Endodermal cell (in vitro differentiated cells): ENCODE data around the gene SPACA7. TPM values are rescaled to one million over a fixed set of nuclear protein-coding genes. Genes with fewer than 3 reads are reported as not detected.

ENCODE experiments used
- DNase-seq: peaks from one replicate; pipeline ENCODE4 v3.0.0-alpha.2; 2017
- H3K27ac ChIP-seq: 2 replicates; pipeline ENCODE4 v1.5.1; 2013; ENCODE audit warnings: mild to moderate bottlenecking, low read depth, low read length, moderate library complexity
- H3K27me3 ChIP-seq: 2 replicates; pipeline ENCODE4 v1.6.1; 2013; ENCODE audit warnings: mild to moderate bottlenecking, low read length, moderate library complexity; ENCODE audit not compliant: insufficient read depth, control insufficient read depth, poor library complexity, severe bottlenecking
- H3K36me3 ChIP-seq: 2 replicates; pipeline ENCODE4 v1.7.0; 2013; ENCODE audit warnings: mild to moderate bottlenecking, low read length, moderate library complexity; ENCODE audit not compliant: control insufficient read depth, insufficient read depth
- H3K4me1 ChIP-seq: one replicate; pipeline ENCODE4 v1.7.0; 2013; ENCODE audit warnings: low read length; ENCODE audit not compliant: control insufficient read depth, insufficient read depth
- H3K4me3 ChIP-seq: 2 replicates; pipeline ENCODE4 v1.5.1; 2013; ENCODE audit warnings: mild to moderate bottlenecking, low read length, moderate library complexity
- H3K9ac ChIP-seq: 2 replicates; pipeline ENCODE4 v1.6.1; 2013; ENCODE audit warnings: mild to moderate bottlenecking, low read length, moderate library complexity; ENCODE audit not compliant: poor library complexity, severe bottlenecking; ENCODE audit errors: extremely low read depth
- H3K9me3 ChIP-seq: 2 replicates; pipeline ENCODE4 v1.6.1; 2013; ENCODE audit warnings: mild to moderate bottlenecking, low read length, moderate library complexity; ENCODE audit not compliant: control insufficient read depth
- H3K27ac Mint-ChIP-seq: 2 replicates; pipeline ENCODE4 v1.8.0; 2020; ENCODE audit warnings: mixed read lengths
- H3K27me3 Mint-ChIP-seq: 2 replicates; pipeline ENCODE4 v1.8.0; 2021; ENCODE audit warnings: mild to moderate bottlenecking, mixed read lengths; ENCODE audit not compliant: insufficient read depth
- H3K36me3 Mint-ChIP-seq: 2 replicates; pipeline ENCODE4 v1.8.0; 2020; ENCODE audit warnings: low read depth, mixed read lengths
- H3K4me1 Mint-ChIP-seq: 2 replicates; pipeline ENCODE4 v1.8.0; 2020; ENCODE audit warnings: mixed read lengths
- H3K4me3 Mint-ChIP-seq: 2 replicates; pipeline ENCODE4 v1.8.0; 2020; ENCODE audit warnings: mild to moderate bottlenecking, moderate library complexity, mixed read lengths
- H3K9me3 Mint-ChIP-seq: 2 replicates; pipeline ENCODE4 v1.8.0; 2020; ENCODE audit warnings: mild to moderate bottlenecking, mixed read lengths
- CTCF ChIP-seq: fragments of 200-600 bp; sonication (generic); conservative IDR thresholded peaks from 2 replicates; pipeline ENCODE4 v1.5.0; 2021; ENCODE audit warnings: antibody characterized with exemption, mild to moderate bottlenecking
- WGBS, 2 experiments: methylation state at CpG; one replicate each; pipeline versions ENCODE4 v1.1.5 to v1.1.7; 2013; ENCODE audit warnings: missing lambda C conversion rate in 2 of 2, mixed read lengths in 1 of 2; ENCODE audit not compliant: insufficient coverage in 1 of 2, insufficient read length in 1 of 2; 5-methylcytosine and 5-hydroxymethylcytosine counted together
- total RNA-seq, 2 donors: library from RNA; stranded (reverse); fragmentation: NEBNext Ultra II Directional in 1 of 2; extraction: Animal tissue kit (Norgen Biotek cat#: 25700) in 1 of 2; gene quantifications; 2 replicates in 1 of 2; 3 replicates in 1 of 2; pipeline ENCODE4 v1.2.1, GENCODE V29; 2021

The SPACA7 gene
- total RNA-seq, 2 donors from 2014 or later: not detected

GRCh38 chr13:112348642-112349345 lies 27.4 kb upstream of the SPACA7 start:
- TF ChIP-seq CTCF: no peak
- no peak overlapping the region for H3K27ac Mint-ChIP-seq

GRCh38 chr13:112349681-112350080 lies 26.5 kb upstream of the SPACA7 start:
- no peak for TF ChIP-seq CTCF
- Histone ChIP-seq H3K27ac (no peak overlapping the region), H3K4me1 (no peaks in the 10 kb centered on the region), H3K27me3 (peaks cover 34% of the 10 kb centered on the region), H3K4me3 (no peak overlapping the region), H3K9ac (no peak overlapping the region), H3K9me3 (no peaks in the 10 kb centered on the region), H3K36me3 (no peaks in the 10 kb centered on the region)
- 74 to 80% methylated on average over 12 to 13 of the region's 13 CpGs for WGBS, 2 experiments
- H3K4me1 Mint-ChIP-seq: peaks cover 6% of the 10 kb centered on the region
- no peaks in the 10 kb centered on the region for H3K36me3 Mint-ChIP-seq
- no peaks in the 10 kb centered on the region for H3K9me3 Mint-ChIP-seq
- H3K27me3 Mint-ChIP-seq: peaks cover 31% of the 10 kb centered on the region
- H3K27ac Mint-ChIP-seq: no peak overlapping the region
- H3K4me3 Mint-ChIP-seq: no peak overlapping the region
- DNase-seq: no peak

More at GRCh38 chr13:112348642-112349345, 27.4 kb upstream of the SPACA7 start:
- no peaks in the 10 kb centered on the region for H3K9me3 ChIP-seq
- no peak overlapping the region for H3K4me3 ChIP-seq
- peaks cover 34% of the 10 kb centered on the region for H3K27me3 ChIP-seq
- H3K4me1 ChIP-seq: no peaks in the 10 kb centered on the region
- H3K9ac ChIP-seq: no peak overlapping the region
- H3K4me1 Mint-ChIP-seq: peaks cover 6% of the 10 kb centered on the region
- H3K27me3 Mint-ChIP-seq: peaks cover 38% of the 10 kb centered on the region
- H3K4me3 Mint-ChIP-seq: no peak overlapping the region
- H3K36me3 ChIP-seq: no peaks in the 10 kb centered on the region
- WGBS, 2 experiments: 85% methylated on average over 9 to 12 of the region's 12 CpGs
- H3K27ac ChIP-seq: no peak overlapping the region
- H3K9me3 Mint-ChIP-seq: no peaks in the 10 kb centered on the region
- no peaks in the 10 kb centered on the region for H3K36me3 Mint-ChIP-seq
- no peak for DNase-seq

- Histone ChIP-seq H3K4me3 (no peak overlapping the region), H3K4me1 (no peaks in the 10 kb centered on the region), H3K27ac (no peak overlapping the region), H3K9ac (no peak overlapping the region), H3K36me3 (no peaks in the 10 kb centered on the region), H3K27me3 (peaks cover 32% of the 10 kb centered on the region), H3K9me3 (no peaks in the 10 kb centered on the region)
- WGBS, 2 experiments: 82 to 83% methylated on average over 3 to 9 of the region's 11 CpGs
- H3K9me3 Mint-ChIP-seq: no peaks in the 10 kb centered on the region
- peaks cover 28% of the 10 kb centered on the region for H3K27me3 Mint-ChIP-seq
- no peak for DNase-seq
- no peak for TF ChIP-seq CTCF
- no peak overlapping the region for H3K4me3 Mint-ChIP-seq
- H3K27ac Mint-ChIP-seq: no peak overlapping the region
- H3K36me3 Mint-ChIP-seq: no peaks in the 10 kb centered on the region
- H3K4me1 Mint-ChIP-seq: peaks cover 6% of the 10 kb centered on the region
These were observed 25.9 kb upstream of the SPACA7 start for GRCh38 chr13:112350300-112350699.
